ENCODE results near the gene RABAC1.
"Not testable (repeated sequence)": the region's sequence is repeated elsewhere in the genome, so short reads cannot be mapped to it uniquely, and the experiment has no call there.

RABAC1 gene

DNA sequence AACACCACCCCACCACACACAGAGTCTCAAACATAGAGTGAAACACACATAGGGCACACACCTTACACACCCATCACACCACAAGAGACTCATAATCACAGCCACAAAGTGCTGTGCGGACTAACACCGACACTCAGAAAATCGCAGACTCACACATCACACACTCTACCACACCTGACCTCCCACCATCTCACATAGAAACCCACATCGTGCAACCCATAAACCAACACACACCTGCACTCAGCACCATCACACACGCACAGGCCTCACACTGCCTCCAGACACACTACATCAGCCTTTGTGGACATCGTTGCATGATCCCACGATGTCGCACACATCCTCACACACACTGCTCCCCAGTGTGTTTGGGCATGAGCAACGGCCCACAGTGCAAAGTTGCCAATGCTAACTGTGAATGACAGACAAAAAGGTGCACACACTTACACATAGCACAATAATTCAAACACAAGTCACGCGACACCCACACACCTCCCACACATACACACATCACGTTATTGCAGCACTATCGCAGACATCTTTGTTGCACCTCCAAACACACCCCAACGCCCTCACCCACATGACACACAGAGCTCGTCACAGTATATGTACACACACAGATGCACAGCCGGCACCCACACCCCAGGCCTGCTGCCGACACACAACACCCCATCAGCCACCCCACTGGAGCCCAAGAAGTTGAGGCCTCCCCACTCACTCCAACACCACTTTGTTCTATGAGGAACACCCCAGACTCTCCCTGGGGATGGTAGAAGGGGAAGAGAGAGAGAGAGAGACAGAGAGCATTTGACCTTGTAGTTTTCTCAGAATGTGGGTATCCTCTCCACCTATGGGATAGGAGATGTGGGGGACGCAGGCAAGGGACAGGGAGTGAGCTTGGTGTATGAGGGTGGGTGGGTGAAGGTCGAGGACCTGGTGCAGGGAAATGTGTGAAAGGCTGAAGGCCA, 36.2 kb upstream of the RABAC1 start:
- Mint-ChIP-seq H3K36me3 (ENCODE audit: low read depth) (no peaks in the 10 kb centered on the region), H3K9me3 (no peaks in the 10 kb centered on the region), H3K27ac (no peak overlapping the region), H3K4me1 (peaks cover 31% of the 10 kb centered on the region), H3K27me3 (ENCODE audit: low read depth, poor library complexity) (peaks cover 76% of the 10 kb centered on the region), H3K4me3 (peak overlapping the region; percentile 65)
- DNase-seq = no peak
- TF ChIP-seq, protein P1, sequence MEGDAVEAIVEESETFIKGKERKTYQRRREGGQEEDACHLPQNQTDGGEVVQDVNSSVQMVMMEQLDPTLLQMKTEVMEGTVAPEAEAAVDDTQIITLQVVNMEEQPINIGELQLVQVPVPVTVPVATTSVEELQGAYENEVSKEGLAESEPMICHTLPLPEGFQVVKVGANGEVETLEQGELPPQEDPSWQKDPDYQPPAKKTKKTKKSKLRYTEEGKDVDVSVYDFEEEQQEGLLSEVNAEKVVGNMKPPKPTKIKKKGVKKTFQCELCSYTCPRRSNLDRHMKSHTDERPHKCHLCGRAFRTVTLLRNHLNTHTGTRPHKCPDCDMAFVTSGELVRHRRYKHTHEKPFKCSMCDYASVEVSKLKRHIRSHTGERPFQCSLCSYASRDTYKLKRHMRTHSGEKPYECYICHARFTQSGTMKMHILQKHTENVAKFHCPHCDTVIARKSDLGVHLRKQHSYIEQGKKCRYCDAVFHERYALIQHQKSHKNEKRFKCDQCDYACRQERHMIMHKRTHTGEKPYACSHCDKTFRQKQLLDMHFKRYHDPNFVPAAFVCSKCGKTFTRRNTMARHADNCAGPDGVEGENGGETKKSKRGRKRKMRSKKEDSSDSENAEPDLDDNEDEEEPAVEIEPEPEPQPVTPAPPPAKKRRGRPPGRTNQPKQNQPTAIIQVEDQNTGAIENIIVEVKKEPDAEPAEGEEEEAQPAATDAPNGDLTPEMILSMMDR (IDR thresholded peaks at IDR 0.05) = no peak

DNA sequence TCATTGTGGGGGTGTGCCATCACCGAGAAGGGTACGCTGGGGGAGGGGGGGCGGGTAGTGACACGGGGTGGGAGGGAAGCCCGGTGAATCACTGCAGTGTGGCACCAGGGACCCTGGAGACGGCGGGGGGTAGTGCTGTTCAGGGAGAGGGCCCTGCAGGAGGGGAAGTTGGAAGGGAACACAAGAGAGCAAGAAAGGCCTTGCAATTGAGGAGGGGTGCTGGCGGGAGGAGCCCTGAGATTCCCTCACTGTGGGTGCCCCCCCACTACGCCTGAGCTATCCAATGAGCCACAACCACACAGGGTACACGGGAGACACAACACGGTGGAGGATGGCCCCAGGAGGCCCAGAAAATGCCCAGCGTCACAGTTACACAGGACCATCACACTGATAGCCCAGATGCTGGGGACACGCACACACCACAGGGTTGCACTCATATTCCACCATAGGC, 35.4 kb upstream of the RABAC1 start:
- H3K4me3 Mint-ChIP-seq = peak overlapping the region; percentile 65
- no peaks in the 10 kb centered on the region for H3K9me3 Mint-ChIP-seq
- TF ChIP-seq, protein P1 (IDR thresholded peaks at IDR 0.05) = no peak
- peaks cover 68% of the 10 kb centered on the region for H3K27me3 Mint-ChIP-seq (ENCODE audit: low read depth, poor library complexity)
- no peak for DNase-seq
- H3K27ac Mint-ChIP-seq = no peak overlapping the region
- peaks cover 30% of the 10 kb centered on the region for H3K4me1 Mint-ChIP-seq
- no peaks in the 10 kb centered on the region for H3K36me3 Mint-ChIP-seq (ENCODE audit: low read depth)

DNA sequence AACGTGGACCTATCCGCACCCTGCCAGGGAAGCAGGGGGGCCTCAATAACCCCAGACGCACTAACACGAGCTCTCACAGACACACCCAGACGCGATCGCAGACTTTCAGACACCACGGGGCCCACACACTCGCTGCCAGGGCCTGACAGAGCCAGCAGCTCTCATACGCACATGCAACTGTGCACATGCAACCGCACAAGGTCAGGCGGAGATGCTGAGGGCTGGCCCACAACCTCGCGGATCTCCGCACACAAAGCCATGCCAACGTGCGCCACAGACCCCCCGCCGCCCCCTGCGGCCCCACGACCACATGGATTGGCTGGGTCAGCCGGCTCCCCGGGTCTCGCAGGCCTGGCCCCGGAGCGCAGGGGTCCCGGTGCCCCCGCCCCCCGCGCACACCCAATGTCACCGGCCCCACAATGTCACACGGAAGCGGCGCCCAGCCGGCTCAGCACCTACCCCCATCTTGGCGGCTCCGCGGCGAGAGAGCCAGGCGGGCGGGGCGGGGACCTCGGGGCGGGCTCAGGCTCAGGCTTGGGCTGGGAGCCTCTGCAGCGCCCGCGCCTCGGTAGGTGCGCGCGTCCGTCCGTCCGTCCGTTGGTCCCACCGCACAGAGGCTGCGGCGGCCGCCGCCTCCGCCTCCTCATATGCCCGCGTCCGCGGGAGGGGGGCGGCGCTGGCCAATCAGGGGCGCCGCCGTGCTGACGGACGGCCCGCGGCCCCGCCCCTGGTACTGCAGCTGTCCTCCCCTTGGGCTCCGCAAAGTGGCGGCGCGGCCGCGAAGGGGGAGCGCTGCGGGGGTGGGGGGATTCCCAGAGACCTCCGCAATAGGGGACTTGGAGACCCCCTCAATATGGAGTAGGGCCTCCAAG, 34.7 kb upstream of the RABAC1 start, which contains the start of gene ATP1A3:
Gene ATP1A3 (minus strand): TSS at position 619 of the 872 bp plus-strand sequence. CDS start 154 bp downstream, at position 465.
- Mint-ChIP-seq H3K27ac (no peak within 1 kb of the TSS), H3K9me3 (no peaks in the 10 kb centered on the region), H3K27me3 (ENCODE audit: low read depth, poor library complexity) (peaks cover 63% of the 10 kb centered on the region), H3K4me3 (peak within 1 kb of the TSS; percentile 76), H3K4me1 (peaks cover 26% of the 10 kb centered on the region), H3K36me3 (ENCODE audit: low read depth) (no peaks in the 10 kb centered on the region)
- TF ChIP-seq, protein P1 (IDR thresholded peaks at IDR 0.05) = no peak
- peak; percentile 74 for DNase-seq

DNA sequence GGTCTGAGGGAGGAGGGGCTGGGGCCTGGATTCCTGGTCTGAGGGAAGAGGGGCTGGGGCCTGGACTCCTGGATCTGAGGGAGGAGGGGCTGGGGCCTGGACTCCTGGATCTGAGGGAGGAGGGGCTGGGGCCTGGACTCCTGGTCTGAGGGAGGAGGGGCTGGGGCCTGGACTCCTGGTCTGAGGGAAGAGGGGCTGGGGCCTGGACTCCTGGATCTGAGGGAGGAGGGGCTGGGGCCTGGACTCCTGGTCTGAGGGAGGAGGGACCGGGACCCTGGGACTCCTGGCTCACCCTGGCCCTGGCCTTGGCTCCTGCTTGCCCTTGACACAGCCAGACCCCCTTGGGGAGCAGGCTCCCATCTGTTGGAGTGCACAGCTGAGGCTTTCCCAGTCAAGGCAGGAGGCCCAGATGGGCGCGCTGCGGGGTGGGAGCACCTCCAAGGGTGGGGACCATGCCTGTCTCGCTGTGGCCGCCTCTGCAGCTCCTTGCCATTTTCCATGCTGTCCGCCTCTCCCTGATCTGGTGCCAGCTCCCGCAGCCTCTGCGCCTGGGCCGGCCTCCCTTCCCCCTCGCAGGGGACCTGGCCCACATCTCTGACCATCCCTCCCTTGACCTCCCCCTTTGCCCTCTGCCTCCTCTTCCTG, 32.9 kb upstream of the RABAC1 start:
- not testable (repeated sequence) for H3K27ac Mint-ChIP-seq; DNase-seq; H3K36me3 Mint-ChIP-seq (ENCODE audit: low read depth); H3K9me3 Mint-ChIP-seq; H3K4me3 Mint-ChIP-seq
- Mint-ChIP-seq H3K27me3 (ENCODE audit: low read depth, poor library complexity) (peaks cover 51% of the 10 kb centered on the region), H3K4me1 (peaks cover 22% of the 10 kb centered on the region)

DNA sequence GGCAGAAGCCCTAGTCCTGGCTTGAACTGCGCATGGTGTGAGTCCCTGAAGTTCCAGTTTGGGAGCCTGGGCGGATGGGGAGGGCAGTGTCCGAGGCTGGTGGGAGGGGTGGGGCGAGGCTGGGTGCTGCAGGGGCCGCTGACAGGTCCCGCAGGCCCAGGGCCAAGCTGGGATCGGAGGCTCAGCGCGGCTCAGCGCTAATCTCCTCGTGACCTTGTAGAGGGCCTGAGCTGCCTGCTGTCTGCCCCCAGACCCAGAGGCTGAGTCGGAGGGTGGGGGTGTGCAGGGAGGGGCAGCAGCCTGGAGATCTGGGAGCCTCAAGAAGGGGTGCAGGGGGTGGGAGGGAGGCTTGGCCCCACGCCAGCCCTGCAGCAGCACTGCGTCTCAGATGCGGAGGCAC, 31.9 kb upstream of the RABAC1 start:
- TF ChIP-seq, protein P1 (IDR thresholded peaks at IDR 0.05) = no peak
- no peaks in the 10 kb centered on the region for H3K36me3 Mint-ChIP-seq (ENCODE audit: low read depth)
- H3K27me3 Mint-ChIP-seq (ENCODE audit: low read depth, poor library complexity) = peaks cover 41% of the 10 kb centered on the region

More for the DNA sequence above, 31.9 kb upstream of the RABAC1 start:
- Mint-ChIP-seq H3K27ac (no peak overlapping the region), H3K4me3 (no peak overlapping the region), H3K9me3 (no peaks in the 10 kb centered on the region), H3K4me1 (peaks cover 17% of the 10 kb centered on the region)
- no peak for DNase-seq

All from nephron progenitor cell (in vitro differentiated cells).